Measurements from ENCODE around the gene ENTHD1. TPM values are rescaled to one million over a fixed set of nuclear protein-coding genes. Genes with fewer than 3 reads are reported as not detected.

Gene ENTHD1
- total and polyA plus RNA-seq, 2 of the 4 experiments (the other 2 are of a cell fraction), result not detected

GRCh38 chr22:39718921-39719475 lies 174.6 kb downstream of the ENTHD1 start:
- H3K36me3 ChIP-seq (ENCODE audit: control insufficient read depth, insufficient read depth, low read length), result no peaks in the 10 kb centered on the region
- no peak for TF ChIP-seq MXI1 (IDR thresholded peaks at IDR 0.05; ENCODE audit: borderline replicate concordance, low read depth, low read length)
- TF ChIP-seq, protein P1, sequence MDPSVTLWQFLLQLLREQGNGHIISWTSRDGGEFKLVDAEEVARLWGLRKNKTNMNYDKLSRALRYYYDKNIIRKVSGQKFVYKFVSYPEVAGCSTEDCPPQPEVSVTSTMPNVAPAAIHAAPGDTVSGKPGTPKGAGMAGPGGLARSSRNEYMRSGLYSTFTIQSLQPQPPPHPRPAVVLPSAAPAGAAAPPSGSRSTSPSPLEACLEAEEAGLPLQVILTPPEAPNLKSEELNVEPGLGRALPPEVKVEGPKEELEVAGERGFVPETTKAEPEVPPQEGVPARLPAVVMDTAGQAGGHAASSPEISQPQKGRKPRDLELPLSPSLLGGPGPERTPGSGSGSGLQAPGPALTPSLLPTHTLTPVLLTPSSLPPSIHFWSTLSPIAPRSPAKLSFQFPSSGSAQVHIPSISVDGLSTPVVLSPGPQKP (IDR thresholded peaks at IDR 0.05; ENCODE audit: borderline replicate concordance, low read depth, low read length), result no peak
- no peak for TF ChIP-seq SMC3 (IDR thresholded peaks at IDR 0.05; ENCODE audit: low read depth, low read length)
- TF ChIP-seq FOS (IDR thresholded peaks at IDR 0.05; ENCODE audit: low read depth, low read length), result no peak
- TF ChIP-seq, protein P2, sequence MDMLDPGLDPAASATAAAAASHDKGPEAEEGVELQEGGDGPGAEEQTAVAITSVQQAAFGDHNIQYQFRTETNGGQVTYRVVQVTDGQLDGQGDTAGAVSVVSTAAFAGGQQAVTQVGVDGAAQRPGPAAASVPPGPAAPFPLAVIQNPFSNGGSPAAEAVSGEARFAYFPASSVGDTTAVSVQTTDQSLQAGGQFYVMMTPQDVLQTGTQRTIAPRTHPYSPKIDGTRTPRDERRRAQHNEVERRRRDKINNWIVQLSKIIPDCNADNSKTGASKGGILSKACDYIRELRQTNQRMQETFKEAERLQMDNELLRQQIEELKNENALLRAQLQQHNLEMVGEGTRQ (IDR thresholded peaks at IDR 0.05; ENCODE audit: low read depth, low read length), result no peak
- TF ChIP-seq NFE2L2 (IDR thresholded peaks at IDR 0.05; ENCODE audit: low read depth, low read length), result no peak
- TF ChIP-seq CHD1 (IDR thresholded peaks at IDR 0.05; ENCODE audit: low read depth, low read length), result no peak
- TF ChIP-seq RAD21 (IDR thresholded peaks at IDR 0.05; ENCODE audit: low read length), result no peak
- no peak for TF ChIP-seq MAZ (IDR thresholded peaks at IDR 0.05; ENCODE audit: borderline replicate concordance, low read depth, low read length)
- TF ChIP-seq MAFK (IDR thresholded peaks at IDR 0.05; ENCODE audit: low read depth, low read length), result no peak
- TF ChIP-seq RFX5 (IDR thresholded peaks at IDR 0.05; ENCODE audit: low read depth, low read length), result no peak
- no peak for TF ChIP-seq RCOR1 (IDR thresholded peaks at IDR 0.05; ENCODE audit: insufficient replicate concordance, low read length)
- TF ChIP-seq BHLHE40 (IDR thresholded peaks at IDR 0.05; ENCODE audit: low read depth, low read length), result no peak
- TF ChIP-seq POLR2A (IDR thresholded peaks at IDR 0.05; ENCODE audit: low read depth, low read length), result no peak
- TF ChIP-seq, protein P3, sequence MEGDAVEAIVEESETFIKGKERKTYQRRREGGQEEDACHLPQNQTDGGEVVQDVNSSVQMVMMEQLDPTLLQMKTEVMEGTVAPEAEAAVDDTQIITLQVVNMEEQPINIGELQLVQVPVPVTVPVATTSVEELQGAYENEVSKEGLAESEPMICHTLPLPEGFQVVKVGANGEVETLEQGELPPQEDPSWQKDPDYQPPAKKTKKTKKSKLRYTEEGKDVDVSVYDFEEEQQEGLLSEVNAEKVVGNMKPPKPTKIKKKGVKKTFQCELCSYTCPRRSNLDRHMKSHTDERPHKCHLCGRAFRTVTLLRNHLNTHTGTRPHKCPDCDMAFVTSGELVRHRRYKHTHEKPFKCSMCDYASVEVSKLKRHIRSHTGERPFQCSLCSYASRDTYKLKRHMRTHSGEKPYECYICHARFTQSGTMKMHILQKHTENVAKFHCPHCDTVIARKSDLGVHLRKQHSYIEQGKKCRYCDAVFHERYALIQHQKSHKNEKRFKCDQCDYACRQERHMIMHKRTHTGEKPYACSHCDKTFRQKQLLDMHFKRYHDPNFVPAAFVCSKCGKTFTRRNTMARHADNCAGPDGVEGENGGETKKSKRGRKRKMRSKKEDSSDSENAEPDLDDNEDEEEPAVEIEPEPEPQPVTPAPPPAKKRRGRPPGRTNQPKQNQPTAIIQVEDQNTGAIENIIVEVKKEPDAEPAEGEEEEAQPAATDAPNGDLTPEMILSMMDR (conservative IDR thresholded peaks at IDR 0.05; ENCODE audit: low read depth, low read length), result no peak
- TF ChIP-seq CEBPB (IDR thresholded peaks at IDR 0.05; ENCODE audit: low read depth, low read length), result no peak
- H4K5ac ChIP-seq (ENCODE audit: low read depth, low read length), result no peak overlapping the region
- in situ Hi-C loops (cut with MboI; ENCODE audit: low sequenced_read_pairs) (no loop called here), dilution Hi-C loops (cut with HindIII; ENCODE audit: low sequenced_read_pairs, unreplicated experiment) (no loop called here), intact Hi-C loops (cut with micrococcal nuclease) (no loop called here)
- no peak for DNase-seq
- peaks cover 42% of the 10 kb centered on the region for H3K27me3 ChIP-seq (ENCODE audit: control insufficient read depth, insufficient read depth, low read length)
- no peak overlapping the region for H2BK15ac ChIP-seq (ENCODE audit: low read depth, low read length)
- H3K79me1 ChIP-seq (ENCODE audit: low read depth in 1 of 2, low read length in 2 of 2), result no peaks in the 10 kb centered on the region
- H2BK120ac ChIP-seq (ENCODE audit: low read depth, low read length), result no peak overlapping the region
- no peak overlapping the region for H3K23ac ChIP-seq (ENCODE audit: low read depth, low read length)
- H3K4me2 ChIP-seq (ENCODE audit: low read depth, low read length), result no peak overlapping the region
- ChIA-PET POLR2A (ENCODE audit: unreplicated experiment) (no interaction called here), CTCF (no interaction called here)
- H3K4me1 ChIP-seq (ENCODE audit: control insufficient read depth, insufficient read depth, low read length), result peaks cover 2% of the 10 kb centered on the region; the same call in 1 of the 2 replicates
- no peak overlapping the region for H3K56ac ChIP-seq (ENCODE audit: extremely low read depth, insufficient read depth, low read length)
- no peaks in the 10 kb centered on the region for H4K20me1 ChIP-seq (ENCODE audit: insufficient read depth, low read length)
- no peaks in the 10 kb centered on the region for H3K9me1 ChIP-seq (ENCODE audit: insufficient read depth, low read length)
- no peak overlapping the region for H3K4ac ChIP-seq (ENCODE audit: low read depth, low read length)
- no peaks in the 10 kb centered on the region for H3K9me3 ChIP-seq (ENCODE audit: control insufficient read depth, insufficient read depth, low read length)
- H4K91ac ChIP-seq (ENCODE audit: insufficient read depth, low read depth, low read length), result no peak overlapping the region
- 80% methylated on average over 1 of the region's 8 CpGs; no CpG with 5 or more reads in 1 of the 2 experiments for whole genome bisulfite sequencing, 2 experiments (ENCODE audit: extremely low coverage in 2 of 2, insufficient read length in 1 of 2)
- no peak overlapping the region for H3K14ac ChIP-seq (replicated peaks; ENCODE audit: low read depth, low read length)
- no peak overlapping the region for H4K8ac ChIP-seq (ENCODE audit: low read depth in 2 of 2, low read length in 2 of 2)
- no peak for ATAC-seq (ENCODE audit: low read depth)
- no peak overlapping the region for H3K4me3 ChIP-seq (ENCODE audit: insufficient read depth, low read depth, low read length)
- no peak overlapping the region for H2AFZ ChIP-seq (replicated peaks; ENCODE audit: low read length, poor library complexity)
- no peak overlapping the region for H2AK5ac ChIP-seq (ENCODE audit: low read depth, low read length)
- no peak overlapping the region for H2BK5ac ChIP-seq (ENCODE audit: low read depth, low read length, poor library complexity, severe bottlenecking)
- no peak overlapping the region for H2AK9ac ChIP-seq (replicated peaks; ENCODE audit: low read depth, low read length, poor library complexity)
- H2BK20ac ChIP-seq (ENCODE audit: low read depth, low read length), result no peak overlapping the region
- no TSS peak for BruUV-seq (replicated peaks)
- no peak overlapping the region for H3K18ac ChIP-seq (ENCODE audit: low read depth, low read length)
- H3K27ac ChIP-seq (ENCODE audit: insufficient read depth, low read length), result no peak overlapping the region
- no peak overlapping the region for H3K9ac ChIP-seq (ENCODE audit: low read depth, low read length)
